Measurements from ENCODE around the gene FMO2. TPM values are rescaled to one million over a fixed set of nuclear protein-coding genes. Genes with fewer than 3 reads are reported as not detected.

The FMO2 gene
- total RNA-seq, 1 donor from 2014 or later: not detected

DNA sequence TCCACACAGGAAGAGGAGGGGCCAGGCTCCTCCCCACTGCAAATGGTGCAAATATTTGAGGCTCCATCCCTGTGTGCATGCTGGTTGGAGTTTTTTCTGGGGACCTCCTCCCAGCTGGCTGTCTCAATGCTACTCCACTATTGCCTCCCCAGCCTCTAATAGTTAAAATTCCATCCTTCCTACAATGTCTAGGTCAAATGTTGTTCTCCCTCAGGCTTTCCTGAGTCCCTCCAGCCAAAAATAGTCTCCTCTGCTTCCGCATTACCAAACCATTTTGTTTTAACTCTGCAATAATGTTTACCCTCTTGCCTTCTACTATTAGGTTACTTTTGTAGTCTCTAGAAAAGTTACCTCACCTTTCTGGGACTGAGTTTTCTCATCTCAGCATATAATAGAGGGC lies 33.6 kb downstream of the FMO2 start:
- no peak overlapping the region for H3K4me3 ChIP-seq (ENCODE audit: insufficient read depth, low read depth, low read length)
- no peaks in the 10 kb centered on the region for H3K27me3 Mint-ChIP-seq (ENCODE audit: low read depth, unreplicated experiment)
- H2AFZ ChIP-seq (ENCODE audit: low read depth, low read length): no peak overlapping the region
- H3K4me1 ChIP-seq (ENCODE audit: insufficient read depth, low read length): peaks cover 30% of the 10 kb centered on the region
- H3K27ac Mint-ChIP-seq (ENCODE audit: unreplicated experiment): peak overlapping the region; percentile 99
- TF ChIP-seq EZH2 (IDR thresholded peaks at IDR 0.05; ENCODE audit: insufficient read depth, low read length) (no peak), CTCF (IDR thresholded peaks at IDR 0.05; ENCODE audit: insufficient read depth, low read depth, low read length) (no peak)
- no peaks in the 10 kb centered on the region for H4K20me1 ChIP-seq (ENCODE audit: insufficient read depth, low read length)
- peaks cover 42% of the 10 kb centered on the region for H3K4me1 Mint-ChIP-seq (ENCODE audit: low read depth, unreplicated experiment)
- FAIRE-seq (no peak), DNase-seq (ENCODE audit: low read depth) (no peak)
- H3K4me2 ChIP-seq (ENCODE audit: low read length): peak overlapping the region; percentile 82
- no peaks in the 10 kb centered on the region for H3K9me3 ChIP-seq (ENCODE audit: insufficient read depth, low read depth, low read length)
- no peaks in the 10 kb centered on the region for H3K9me3 Mint-ChIP-seq (ENCODE audit: unreplicated experiment)
- H3K27me3 ChIP-seq (ENCODE audit: insufficient read depth, low read length): peaks cover 3% of the 10 kb centered on the region
- no peaks in the 10 kb centered on the region for H3K79me2 ChIP-seq (ENCODE audit: insufficient read depth, low read length)
- no peaks in the 10 kb centered on the region for H3K36me3 Mint-ChIP-seq (ENCODE audit: low read depth, unreplicated experiment)
- no peak overlapping the region for H3K4me3 Mint-ChIP-seq (ENCODE audit: unreplicated experiment)
- H3K36me3 ChIP-seq (ENCODE audit: insufficient read depth, low read length): no peaks in the 10 kb centered on the region
- H3K9ac ChIP-seq (ENCODE audit: low read length): peak overlapping the region; percentile 3
- peak overlapping the region; percentile 93 for H3K27ac ChIP-seq (ENCODE audit: low read depth, low read length)

DNA sequence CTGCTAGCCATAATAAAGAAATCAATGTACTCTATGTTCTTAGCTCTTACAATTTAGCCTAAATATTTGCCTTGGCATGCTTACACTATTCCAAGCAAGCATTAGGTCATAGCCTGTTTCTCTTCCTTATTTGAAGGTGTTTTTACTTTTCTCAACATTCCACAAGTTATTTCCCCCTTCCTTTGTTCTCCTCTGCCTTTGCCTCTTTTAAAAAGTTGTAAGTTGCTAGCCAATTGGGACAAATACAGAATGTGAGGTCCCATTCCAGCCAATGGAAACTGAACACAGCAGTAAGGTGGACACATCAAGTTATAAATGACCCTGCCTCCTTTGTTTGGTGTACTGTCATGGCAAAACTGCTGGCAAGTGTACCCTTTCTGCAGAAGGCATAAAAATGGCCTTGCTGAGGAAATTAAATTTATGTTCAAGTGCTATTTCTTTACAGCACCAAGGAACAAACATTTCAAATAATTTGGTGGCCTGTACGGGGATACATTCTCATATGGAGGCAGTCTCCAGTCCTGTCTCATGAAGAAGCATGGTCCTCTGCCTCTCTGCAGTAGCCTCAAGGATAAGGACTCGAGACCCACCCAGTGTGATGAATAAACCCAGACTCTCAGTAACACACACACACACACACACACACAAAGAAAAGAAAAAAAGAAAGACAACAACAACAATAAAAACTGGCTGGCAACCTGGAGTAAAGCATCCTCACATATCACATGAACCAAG lies 34.4 kb downstream of the FMO2 start:
- H3K36me3 ChIP-seq (ENCODE audit: insufficient read depth, low read length): no peaks in the 10 kb centered on the region
- H3K27me3 ChIP-seq (ENCODE audit: insufficient read depth, low read length): peaks cover 2% of the 10 kb centered on the region
- H3K9me3 ChIP-seq (ENCODE audit: insufficient read depth, low read depth, low read length): no peaks in the 10 kb centered on the region
- no peak overlapping the region for H3K4me3 ChIP-seq (ENCODE audit: insufficient read depth, low read depth, low read length)
- Mint-ChIP-seq H3K36me3 (ENCODE audit: low read depth, unreplicated experiment) (no peaks in the 10 kb centered on the region), H3K27me3 (ENCODE audit: low read depth, unreplicated experiment) (no peaks in the 10 kb centered on the region), H3K9me3 (ENCODE audit: unreplicated experiment) (no peaks in the 10 kb centered on the region), H3K4me1 (ENCODE audit: low read depth, unreplicated experiment) (peaks cover 42% of the 10 kb centered on the region), H3K4me3 (ENCODE audit: unreplicated experiment) (no peak overlapping the region), H3K27ac (ENCODE audit: unreplicated experiment) (peak overlapping the region; percentile 99)
- H4K20me1 ChIP-seq (ENCODE audit: insufficient read depth, low read length): no peaks in the 10 kb centered on the region
- peak overlapping the region; percentile 82 for H3K4me2 ChIP-seq (ENCODE audit: low read length)
- H3K4me1 ChIP-seq (ENCODE audit: insufficient read depth, low read length): peaks cover 30% of the 10 kb centered on the region
- TF ChIP-seq CTCF (IDR thresholded peaks at IDR 0.05; ENCODE audit: insufficient read depth, low read depth, low read length) (no peak), EZH2 (IDR thresholded peaks at IDR 0.05; ENCODE audit: insufficient read depth, low read length) (no peak)
- DNase-seq (ENCODE audit: low read depth) (peak; percentile 64), FAIRE-seq (peak; percentile 73)
- no peaks in the 10 kb centered on the region for H3K79me2 ChIP-seq (ENCODE audit: insufficient read depth, low read length)
- H3K27ac ChIP-seq (ENCODE audit: low read depth, low read length): peak overlapping the region; percentile 93
- no peak overlapping the region for H2AFZ ChIP-seq (ENCODE audit: low read depth, low read length)
- peak overlapping the region; percentile 79 for H3K9ac ChIP-seq (ENCODE audit: low read length)

GRCh38 chr1:171220081-171220420 lies 35.0 kb downstream of the FMO2 start:
- peak overlapping the region; percentile 79 for H3K9ac ChIP-seq (ENCODE audit: low read length)
- DNase-seq (ENCODE audit: low read depth) (peak; percentile 95), FAIRE-seq (no peak)
- Mint-ChIP-seq H3K27me3 (ENCODE audit: low read depth, unreplicated experiment) (no peaks in the 10 kb centered on the region), H3K4me3 (ENCODE audit: unreplicated experiment) (no peak overlapping the region), H3K4me1 (ENCODE audit: low read depth, unreplicated experiment) (peaks cover 42% of the 10 kb centered on the region), H3K9me3 (ENCODE audit: unreplicated experiment) (no peaks in the 10 kb centered on the region), H3K36me3 (ENCODE audit: low read depth, unreplicated experiment) (no peaks in the 10 kb centered on the region), H3K27ac (ENCODE audit: unreplicated experiment) (peak overlapping the region; percentile 99)
- H3K79me2 ChIP-seq (ENCODE audit: insufficient read depth, low read length): no peaks in the 10 kb centered on the region
- H3K4me1 ChIP-seq (ENCODE audit: insufficient read depth, low read length): peaks cover 30% of the 10 kb centered on the region
- no peaks in the 10 kb centered on the region for H3K27me3 ChIP-seq (ENCODE audit: insufficient read depth, low read length)
- peak overlapping the region; percentile 82 for H3K4me2 ChIP-seq (ENCODE audit: low read length)
- H3K4me3 ChIP-seq (ENCODE audit: insufficient read depth, low read depth, low read length): peak overlapping the region; percentile 47
- no peaks in the 10 kb centered on the region for H3K9me3 ChIP-seq (ENCODE audit: insufficient read depth, low read depth, low read length)
- no peaks in the 10 kb centered on the region for H4K20me1 ChIP-seq (ENCODE audit: insufficient read depth, low read length)
- TF ChIP-seq EZH2 (IDR thresholded peaks at IDR 0.05; ENCODE audit: insufficient read depth, low read length): no peak
- no peak for TF ChIP-seq CTCF (IDR thresholded peaks at IDR 0.05; ENCODE audit: insufficient read depth, low read depth, low read length)
- peak overlapping the region; percentile 93 for H3K27ac ChIP-seq (ENCODE audit: low read depth, low read length)
- no peak overlapping the region for H2AFZ ChIP-seq (ENCODE audit: low read depth, low read length)
- no peaks in the 10 kb centered on the region for H3K36me3 ChIP-seq (ENCODE audit: insufficient read depth, low read length)
